ENCODE results near the gene RNF130. TPM values are rescaled to one million over a fixed set of nuclear protein-coding genes. Genes with fewer than 3 reads are reported as not detected.
A peak's percentile ranks its signal among the peaks of the same experiment; 100 is the strongest.

RNF130 gene
- total and polyA plus RNA-seq, 2 of the 13 experiments (the other 11 are each of a cell fraction or from before 2014, with no cell fraction given) = 28.2 to 28.3 TPM

GRCh38 chr5:180070756-180071530 is 616 bp downstream of the RNF130 start (continued):
- TF ChIP-seq ZNF280D (CRISPR knock-in tag; IDR thresholded peaks at IDR 0.05) = no peak
- no peak for TF ChIP-seq NKX3-1 (CRISPR knock-in tag; IDR thresholded peaks at IDR 0.05)
- no peak for TF ChIP-seq HNF4G (IDR thresholded peaks at IDR 0.05; ENCODE audit: borderline replicate concordance, low read depth, low read length)
- TF ChIP-seq HNF4G (CRISPR knock-in tag; IDR thresholded peaks at IDR 0.05; ENCODE audit: borderline replicate concordance, low read depth) = no peak
- no peak for TF ChIP-seq SP140L (CRISPR knock-in tag; IDR thresholded peaks at IDR 0.05; ENCODE audit: borderline replicate concordance)
- no peak for TF ChIP-seq ZNF142 (CRISPR knock-in tag; IDR thresholded peaks at IDR 0.05)
- TF ChIP-seq, protein P1, sequence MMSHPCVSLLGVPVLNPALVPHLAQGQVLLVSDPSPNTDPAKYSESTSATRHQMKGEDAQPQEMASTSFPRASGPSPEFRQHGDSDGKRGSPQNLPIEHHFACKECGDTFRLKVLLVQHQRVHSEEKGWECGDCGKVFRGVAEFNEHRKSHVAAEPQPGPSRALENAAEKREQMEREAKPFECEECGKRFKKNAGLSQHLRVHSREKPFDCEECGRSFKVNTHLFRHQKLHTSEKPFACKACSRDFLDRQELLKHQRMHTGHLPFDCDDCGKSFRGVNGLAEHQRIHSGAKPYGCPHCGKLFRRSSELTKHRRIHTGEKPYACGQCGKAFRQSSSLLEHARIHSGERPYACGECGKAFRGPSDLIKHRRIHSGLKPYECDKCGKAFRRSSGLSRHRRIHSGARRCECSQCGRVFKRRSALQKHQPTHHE (CRISPR knock-in tag; IDR thresholded peaks at IDR 0.05; ENCODE audit: borderline replicate concordance) = no peak
- TF ChIP-seq MTA3 (CRISPR knock-in tag; IDR thresholded peaks at IDR 0.05) = no peak
- no peak for TF ChIP-seq MIER2 (CRISPR knock-in tag; IDR thresholded peaks at IDR 0.05)
- TF ChIP-seq SYNCRIP (IDR thresholded peaks at IDR 0.05; ENCODE audit: insufficient read depth, low read depth, low read length) = no peak
- no peak for TF ChIP-seq YY1 (IDR thresholded peaks at IDR 0.05; ENCODE audit: insufficient read depth, insufficient replicate concordance, low read depth, low read length)
- 0 out of 2 replicates have a peak, but pooled peaks have one; percentile 20 for TF ChIP-seq HMG20A (CRISPR knock-in tag; IDR thresholded peaks at IDR 0.05; ENCODE audit: borderline replicate concordance)
- TF ChIP-seq, protein P2, sequence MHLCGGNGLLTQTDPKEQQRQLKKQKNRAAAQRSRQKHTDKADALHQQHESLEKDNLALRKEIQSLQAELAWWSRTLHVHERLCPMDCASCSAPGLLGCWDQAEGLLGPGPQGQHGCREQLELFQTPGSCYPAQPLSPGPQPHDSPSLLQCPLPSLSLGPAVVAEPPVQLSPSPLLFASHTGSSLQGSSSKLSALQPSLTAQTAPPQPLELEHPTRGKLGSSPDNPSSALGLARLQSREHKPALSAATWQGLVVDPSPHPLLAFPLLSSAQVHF (CRISPR knock-in tag; IDR thresholded peaks at IDR 0.05) = no peak
- TF ChIP-seq BORCS8-MEF2B (CRISPR knock-in tag; IDR thresholded peaks at IDR 0.05) = peak; percentile 66; the same call in 1 of the 2 replicates
- peak; percentile 52 for TF ChIP-seq HNRNPLL (IDR thresholded peaks at IDR 0.05; ENCODE audit: low read depth, low read length, poor library complexity, severe bottlenecking)
- TF ChIP-seq PTBP1 (IDR thresholded peaks at IDR 0.05; ENCODE audit: low read depth, low read length, poor library complexity, severe bottlenecking) = no peak
- TF ChIP-seq ZNF768 (CRISPR knock-in tag; IDR thresholded peaks at IDR 0.05) = peak; percentile 58; the same call in 1 of the 2 replicates
